ENCODE results near the gene OPRM1.

- TF ChIP-seq ZNF274 (IDR thresholded peaks at IDR 0.05; ENCODE audit: low read depth, low read length) (no peak), SUZ12 (IDR thresholded peaks at IDR 0.05; ENCODE audit: extremely low read depth, insufficient read depth, insufficient read length) (no peak)
These were observed 32.2 kb downstream of the OPRM1 start for GRCh38 chr6:154071236-154071635.

All from NT2/D1 (cell line).